Activated CD8-positive, alpha-beta memory T cell treated with anti-CD3 and anti-CD28 coated beads, Interleukin-2, amount 50 U/mL, for 24 hours (primary cell): Measurements from ENCODE around the gene CPLX4.

Source experiments
- DNase-seq: peaks from one replicate; pipeline ENCODE4 v3.0.0-alpha.2; 2020; ENCODE audit errors: extremely low read depth

CPLX4 gene

GRCh38 chr18:59306640-59307039 is 11.8 kb downstream of the CPLX4 start:
- no peak for DNase-seq

GRCh38 chr18:59305295-59305694 is 13.2 kb downstream of the CPLX4 start:
- DNase-seq = no peak

DNA sequence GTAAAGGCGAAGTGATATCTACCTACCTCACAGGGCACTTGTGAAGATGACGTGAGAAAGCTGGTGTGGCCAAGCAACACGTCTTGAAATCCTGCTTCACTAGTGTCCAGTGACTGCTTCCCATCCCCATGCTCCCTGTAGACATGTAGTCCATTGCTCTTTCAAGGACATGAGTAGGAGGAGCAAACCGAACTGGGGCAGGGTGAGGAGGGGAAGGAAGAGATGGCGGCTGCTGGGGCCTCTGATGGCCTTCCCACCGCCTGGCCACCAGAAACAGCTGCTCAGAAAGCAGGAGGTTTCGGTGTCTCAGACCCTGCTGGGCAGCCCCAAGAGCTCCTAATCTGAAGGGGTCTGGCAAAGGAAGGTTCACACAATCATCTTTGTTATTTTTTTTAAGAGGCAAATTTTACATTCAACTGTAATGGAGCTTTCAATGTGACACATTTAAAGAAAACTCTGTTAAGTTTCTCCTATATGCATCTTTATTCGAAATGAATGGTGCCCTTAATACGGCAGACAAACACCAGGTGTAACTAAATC is 14.7 kb downstream of the CPLX4 start:
- DNase-seq = no peak

DNA sequence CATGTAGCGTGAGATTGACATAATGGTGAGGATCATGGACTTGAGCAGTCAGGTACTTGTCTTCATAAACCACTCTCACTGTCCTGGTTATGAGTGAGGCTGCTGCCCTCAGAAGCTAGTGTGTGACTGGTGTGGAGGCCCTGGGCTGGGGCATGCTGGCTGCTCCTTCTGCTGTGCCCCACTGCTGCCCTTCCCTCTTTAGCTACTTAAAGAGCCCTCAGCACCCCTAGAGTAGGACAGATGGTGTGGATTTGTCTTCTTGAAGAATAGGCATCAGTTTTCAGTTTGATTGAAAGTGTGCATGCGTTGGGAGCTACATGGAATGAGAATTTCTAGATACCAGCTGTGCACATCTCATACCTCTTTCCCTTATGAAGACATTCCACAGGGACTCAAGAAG is 15.4 kb downstream of the CPLX4 start:
- DNase-seq = no peak

DNA sequence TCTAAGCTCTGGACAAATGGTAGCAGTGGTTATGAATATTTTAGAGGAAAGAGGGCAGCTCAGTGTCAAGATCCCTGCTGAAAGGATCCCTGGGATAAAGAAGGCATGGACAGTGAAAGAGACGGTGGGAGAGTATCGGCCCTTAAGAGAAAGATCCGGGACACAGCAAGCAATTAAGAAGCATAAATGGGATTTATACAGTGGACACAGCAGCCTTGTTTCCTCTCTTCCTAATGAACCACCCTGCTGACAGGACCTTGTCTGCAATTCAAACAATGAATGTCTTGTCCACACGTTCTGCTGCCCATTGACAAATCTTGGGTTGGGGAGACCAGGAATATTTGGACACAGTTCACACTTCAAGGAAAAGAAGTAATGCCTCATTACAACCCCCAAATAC is 16.5 kb downstream of the CPLX4 start:
- no peak for DNase-seq

- DNase-seq = no peak
Observed at GRCh38 chr18:59300676-59301285, 17.7 kb downstream of the CPLX4 start.

- no peak for DNase-seq
Observed at GRCh38 chr18:59298871-59299270, 19.6 kb downstream of the CPLX4 start.

DNA sequence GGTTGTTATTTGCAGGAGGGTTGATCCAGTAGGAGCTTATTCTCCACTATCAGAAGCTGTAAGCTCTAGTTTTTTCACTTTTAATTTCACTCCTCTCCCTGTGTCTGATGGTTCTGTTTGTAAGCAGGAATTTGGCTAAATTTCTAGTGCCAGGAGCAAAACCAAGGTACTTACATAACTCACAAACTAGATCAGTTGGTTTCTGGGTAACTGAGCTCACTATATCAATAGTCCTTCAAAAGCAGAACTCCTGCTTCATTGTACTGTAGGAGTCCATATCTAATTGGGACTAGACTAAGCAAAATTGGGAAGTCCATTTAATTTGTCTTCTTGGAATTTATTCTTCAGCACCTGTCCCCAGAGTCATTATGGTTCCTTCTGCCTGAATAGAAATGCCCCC is 25.1 kb downstream of the CPLX4 start:
- DNase-seq = no peak

GRCh38 chr18:59286341-59286740 is 32.1 kb downstream of the CPLX4 start:
- no peak for DNase-seq

DNA sequence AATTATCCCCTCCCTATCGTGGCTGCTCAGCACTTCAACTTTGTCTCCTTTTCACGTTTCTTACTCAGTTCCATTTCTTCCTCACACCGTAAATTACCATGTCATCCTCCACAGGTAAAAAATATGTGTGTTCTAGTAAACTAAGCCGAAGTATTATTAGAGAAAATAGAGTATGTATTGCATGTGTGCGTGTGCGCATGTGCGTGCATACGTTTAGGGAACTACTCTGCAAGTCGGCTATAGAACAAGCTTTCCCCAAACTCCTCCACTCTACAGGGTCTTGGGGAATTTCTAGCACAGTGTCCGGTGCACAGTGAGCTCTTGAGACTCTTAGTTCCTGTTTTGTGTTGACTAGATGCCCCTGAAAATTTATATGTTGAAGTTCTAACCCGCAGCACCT is 36.1 kb downstream of the CPLX4 start:
- no peak for DNase-seq

DNA sequence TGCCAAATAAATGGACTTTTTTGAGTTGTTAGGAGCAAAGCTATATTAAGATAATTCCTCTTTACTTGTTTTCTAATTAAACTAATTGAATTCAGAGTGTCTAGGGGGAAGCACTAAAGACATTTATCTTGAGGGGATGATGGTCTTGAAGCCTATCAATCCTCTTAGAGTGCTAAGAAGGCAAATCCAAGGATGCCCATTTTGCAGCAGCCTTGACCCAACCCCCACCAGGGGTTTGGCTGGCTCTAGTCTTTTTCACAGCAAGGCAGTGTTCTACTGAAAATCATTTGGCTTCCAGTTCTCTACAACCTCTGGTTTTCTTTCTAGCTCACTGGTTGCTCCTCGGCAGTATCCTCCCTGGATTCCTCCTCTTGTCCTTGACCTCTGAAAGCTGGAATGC is 38.7 kb downstream of the CPLX4 start:
- no peak for DNase-seq

DNA sequence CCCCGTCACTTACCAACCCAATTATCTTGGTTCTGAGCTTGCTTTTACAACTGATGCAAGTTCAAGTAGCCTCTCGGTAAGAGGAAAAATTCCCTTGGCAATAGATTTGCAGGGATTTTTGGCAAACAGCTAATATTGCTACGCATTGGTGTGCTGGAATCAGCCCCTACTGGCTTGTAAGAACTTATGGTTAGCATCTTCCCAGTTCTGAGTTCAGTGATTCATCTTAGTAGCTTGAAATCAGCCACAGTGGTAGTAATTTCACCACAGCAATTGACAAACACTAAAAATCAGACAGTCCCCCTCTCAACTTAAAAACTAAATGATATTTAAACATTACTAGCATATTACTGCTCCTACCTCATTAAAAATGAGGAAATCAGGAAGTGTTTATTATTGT is 39.3 kb downstream of the CPLX4 start:
- DNase-seq = no peak

- DNase-seq = no peak
Observed at GRCh38 chr18:59278793-59279192, 39.7 kb downstream of the CPLX4 start.

DNA sequence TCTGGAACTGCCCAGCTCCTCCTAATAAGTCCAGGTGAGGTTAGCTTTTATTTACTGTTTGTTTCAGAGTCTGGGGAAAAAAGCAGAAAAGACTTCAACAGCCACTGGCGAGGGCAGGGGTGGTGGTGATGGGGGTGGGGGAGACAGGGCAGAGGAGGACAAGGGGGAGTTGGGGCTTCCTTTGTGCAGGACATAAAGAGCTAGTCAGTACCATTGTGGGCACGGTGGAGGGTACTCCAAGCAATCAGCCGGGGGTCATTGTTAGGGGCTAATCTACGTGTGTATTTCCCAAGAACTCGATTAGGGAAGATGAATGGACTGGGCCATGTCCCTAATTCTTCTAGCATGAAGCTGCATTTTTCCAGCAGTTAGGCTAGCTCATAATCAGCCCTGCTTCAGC is 42.4 kb downstream of the CPLX4 start:
- no peak for DNase-seq

DNA sequence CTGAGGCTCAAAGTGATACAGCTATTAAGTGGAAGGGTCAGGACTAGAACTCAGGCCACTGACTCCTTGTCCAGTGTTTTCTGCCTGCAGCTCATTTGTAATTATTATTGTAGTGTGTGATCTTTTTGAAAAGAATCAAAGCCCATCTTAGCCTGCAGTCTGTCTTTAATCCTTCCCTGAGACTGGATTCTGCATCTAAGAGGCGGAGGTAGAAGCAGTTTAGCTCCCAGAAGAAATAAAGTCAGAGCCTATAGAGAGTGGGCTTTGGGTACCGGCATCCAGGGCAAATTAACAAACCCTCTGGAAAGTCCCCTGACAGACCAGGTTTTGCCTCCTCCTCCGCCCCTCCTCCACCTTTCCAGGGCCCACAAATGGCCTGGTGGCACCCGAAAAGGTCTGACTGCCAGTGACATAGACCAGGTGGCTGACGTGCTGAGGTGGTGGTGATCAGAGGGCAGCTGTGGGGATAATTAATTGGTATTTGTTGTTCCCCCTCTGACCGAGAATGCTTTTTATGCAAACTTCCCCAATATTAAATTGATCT is 43.0 kb downstream of the CPLX4 start:
- DNase-seq = no peak

GRCh38 chr18:59274533-59274928 is 43.9 kb downstream of the CPLX4 start:
- DNase-seq = no peak

DNA sequence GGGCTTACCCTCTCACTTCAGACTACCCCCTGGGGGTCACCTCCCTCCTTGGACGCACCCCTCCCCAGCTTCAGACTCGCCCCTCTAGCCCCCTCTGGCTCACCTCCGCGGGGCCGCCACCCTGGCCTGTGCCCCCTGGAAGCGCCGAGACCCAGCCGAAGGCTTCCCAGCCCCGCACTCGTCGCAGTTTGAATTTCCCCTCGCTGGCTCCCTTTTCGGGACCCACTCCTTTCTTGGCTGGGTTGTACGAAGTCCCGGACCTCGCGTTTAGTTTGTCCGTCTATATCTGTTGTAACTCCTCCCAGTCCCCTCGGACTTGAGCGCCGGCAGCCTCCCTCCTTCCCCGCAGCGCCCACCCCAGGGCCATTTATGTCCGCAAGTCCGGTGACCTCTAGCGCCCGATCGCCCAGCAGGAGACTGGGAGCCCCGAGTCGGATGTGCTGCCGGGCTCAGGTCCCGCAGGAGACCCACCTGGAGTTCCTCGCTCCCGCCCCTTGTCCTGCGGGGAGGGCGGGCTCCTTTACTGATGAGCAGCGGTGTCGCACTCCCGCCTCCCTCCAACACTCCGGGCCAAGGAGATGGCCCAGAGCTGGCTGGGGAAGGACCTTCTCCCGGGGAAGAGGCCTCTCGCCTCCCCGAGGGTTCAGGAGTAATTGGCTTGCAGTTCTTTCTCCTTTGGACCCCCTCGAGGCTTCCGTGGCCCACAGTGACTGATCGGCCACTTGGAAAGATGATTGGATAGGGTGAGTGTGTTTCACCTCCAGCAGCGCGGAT is 44.5 kb downstream of the CPLX4 start:
- no peak for DNase-seq

DNA sequence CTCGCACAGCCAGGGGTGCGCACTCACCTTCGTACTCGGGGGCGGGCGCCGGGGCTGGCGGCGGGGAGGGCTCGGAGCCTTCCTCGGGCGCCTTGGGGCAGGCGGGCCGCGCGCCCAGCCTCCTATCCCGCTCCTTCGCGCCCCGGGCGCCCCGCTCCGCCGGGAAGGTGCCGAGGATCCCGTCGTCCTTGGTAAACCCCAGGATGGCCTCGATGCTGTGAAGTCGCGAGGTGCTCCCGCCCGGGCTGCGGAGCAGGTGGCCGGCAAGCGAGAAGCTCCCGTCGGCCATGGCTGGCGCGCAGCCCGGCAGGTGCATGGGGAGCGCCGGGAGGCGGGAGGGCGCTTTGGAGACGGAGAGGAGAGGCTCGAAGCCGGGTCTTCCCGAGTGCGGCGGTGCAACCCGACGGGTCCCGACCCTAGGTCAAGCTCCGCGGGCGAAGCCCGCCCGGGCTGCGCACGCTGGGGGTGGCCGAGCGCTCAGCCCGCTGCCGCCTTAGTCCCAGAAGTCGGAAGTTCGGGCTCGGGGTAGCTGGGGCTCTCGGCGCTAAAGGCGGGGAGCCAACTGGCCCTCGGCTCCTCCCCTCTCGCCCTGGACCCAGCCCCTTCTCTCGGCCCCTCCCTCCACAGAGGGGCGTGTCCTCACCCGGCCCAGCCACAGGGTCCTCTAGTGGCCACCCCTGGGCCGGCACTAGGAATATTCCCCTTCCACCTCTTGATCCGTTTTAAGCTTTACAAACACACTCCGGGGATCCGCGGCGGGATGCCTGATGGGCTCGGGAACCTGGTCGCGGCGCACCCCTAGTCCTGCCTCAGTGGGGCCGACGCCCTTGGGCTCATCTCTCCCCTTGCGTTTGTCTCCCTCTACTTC is 45.3 kb downstream of the CPLX4 start, which contains the start of gene RAX:
TSS of gene RAX (minus strand) at position 564 of the 868 bp plus-strand sequence. CDS start at position 316, 248 bp downstream.
- DNase-seq = no peak

- DNase-seq = no peak
Observed at GRCh38 chr18:59272221-59272888, 46.1 kb downstream of the CPLX4 start.

DNA sequence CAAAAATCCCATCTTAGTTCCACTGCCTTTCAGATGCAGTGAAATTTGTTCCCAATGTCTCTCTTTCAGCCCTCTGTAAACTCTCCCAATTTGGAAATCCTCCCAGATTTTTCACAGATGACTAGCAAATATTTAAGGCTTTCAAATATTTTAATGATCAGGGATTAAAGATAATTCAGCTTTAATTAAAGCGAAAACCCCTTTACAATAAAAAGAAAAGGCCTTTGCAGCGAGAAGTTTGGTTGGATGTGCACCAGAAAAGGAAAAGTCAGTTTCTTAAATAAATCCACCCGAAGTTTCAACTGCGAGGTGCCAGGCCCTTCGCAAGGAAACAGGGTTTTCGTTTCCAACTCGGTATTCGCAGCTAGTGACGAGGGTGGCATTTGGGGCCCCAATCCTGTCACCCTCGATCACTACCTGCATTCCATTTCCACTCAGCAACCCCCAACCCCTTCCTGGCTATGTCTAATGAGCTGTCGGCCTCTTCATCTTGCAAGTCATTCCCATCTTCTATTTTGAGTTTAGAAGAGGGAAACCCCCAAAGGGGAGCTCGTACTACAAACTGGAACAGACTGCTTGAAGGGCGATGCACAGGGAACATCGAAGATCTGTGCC is 46.7 kb downstream of the CPLX4 start:
- DNase-seq = no peak

DNA sequence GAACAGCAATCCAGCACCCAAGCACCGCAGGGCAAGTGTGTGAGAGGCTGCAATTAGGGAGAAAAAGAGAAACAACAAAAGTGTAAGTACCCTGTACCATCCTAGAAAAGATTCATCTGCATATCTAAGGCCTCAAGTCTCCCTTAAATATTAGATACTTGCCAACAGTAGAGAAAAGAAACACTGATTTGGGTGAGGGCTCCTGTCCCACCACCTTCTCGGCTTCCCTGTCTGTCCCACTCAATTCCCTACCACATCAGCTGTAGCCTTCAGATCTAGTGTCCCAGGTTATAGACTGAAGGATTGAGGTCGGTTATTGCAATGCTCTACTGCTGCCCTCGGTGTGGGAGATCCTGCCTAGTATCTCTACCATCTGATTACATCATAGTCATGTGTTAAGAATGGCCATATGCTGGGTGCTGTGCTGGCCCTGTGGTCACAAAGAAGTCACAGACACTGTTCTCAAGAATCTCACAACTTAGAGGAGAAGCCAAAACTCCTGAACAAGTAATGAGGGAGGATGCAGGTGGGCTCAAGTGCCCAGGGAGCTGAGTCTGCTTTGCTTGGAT is 47.7 kb downstream of the CPLX4 start:
- DNase-seq = no peak
